Heart left ventricle (tissue), 13 donors: ENCODE data around the gene RMND5A.

Source experiments
- CTCF ChIP-seq, 12 donors: fragments of 200-600 bp; sonication (generic) in 4 of 12; IDR thresholded peaks; one replicate each; pipeline versions ENCODE4 v1.5.0 to v1.8.0; 2018 to 2022; ENCODE audit warnings: antibody characterized with exemption in 12 of 12, mild to moderate bottlenecking in 5 of 12
- POLR2A ChIP-seq, 2 donors: fragments of 450-650 bp; IDR thresholded peaks; one replicate each; pipeline ENCODE4 v1.6.1; 2017; ENCODE audit warnings: antibody characterized with exemption in 2 of 2, mild to moderate bottlenecking in 2 of 2, moderate library complexity in 2 of 2
- donor health status: ischemic (EF 13 %, LVEDD 7.1; RV severe dilation, severe dysfunction).
- donor health status: DM: no; HTN: yes; CAD: no.
- donor health status: DM: no; HTN: no; CAD: no.
- donor health status: ischemic (EF 25% LVEDD 6.9; RV normal size, moderate dysfunction).
- donor health status: ischemic (EF 25% LVEDD 5.7; RV mildly dilated, moderate dysfunction).
- donor health status: ischemic (EF 35%, LVEDD 5.7; RV mildly dilated, moderate dysfunction).
- donor health status: nonischemic (EF 11% LVEDD 7.7; RV severe dilation, severe dysfunction).
- donor health status: DM: yes; HTN: yes; CAD: no.
- donor health status: PGD.
- donor health status: ischemic (EF 29% LVEDD 5.4; RV normal size, mild dysfunction).
- donor health status: nonischemic (EF 23%, LVEDD 6.1; RV moderate dilation, normal function).

DNA sequence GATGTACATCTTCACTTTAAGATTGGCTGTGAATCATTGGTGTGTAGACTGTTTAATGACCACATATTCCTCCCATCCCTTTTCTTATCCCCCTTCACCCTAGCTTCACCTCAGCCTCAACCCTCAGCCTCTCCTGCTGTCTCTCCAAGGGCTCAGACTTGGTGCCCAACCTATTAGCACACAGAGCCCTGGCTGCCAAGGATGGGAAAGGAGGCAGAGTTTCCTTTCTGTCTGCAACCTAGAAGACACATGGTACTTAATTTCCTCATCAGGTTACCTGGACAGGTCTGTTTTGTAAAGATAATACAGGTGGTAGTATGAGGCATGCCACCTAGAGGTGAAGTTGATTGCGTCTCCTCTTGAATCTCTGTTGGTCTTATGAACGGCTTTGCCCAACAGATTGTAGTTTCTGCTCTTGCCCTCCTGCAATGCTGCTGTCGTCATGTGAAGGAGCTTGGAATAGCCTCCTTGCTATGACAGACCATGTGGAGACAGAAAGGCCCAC is 44.5 kb upstream of the RMND5A start:
- TF ChIP-seq CTCF (IDR thresholded peaks at IDR 0.05), result peak in 1 of 12 donors; percentile 8
- no peak for TF ChIP-seq POLR2A (IDR thresholded peaks at IDR 0.05)
